Femur (tissue), 1 donor: Measurements from ENCODE around the gene VAX1.
"Not testable (repeated sequence)": the region's sequence is repeated elsewhere in the genome, so short reads cannot be mapped to it uniquely, and the experiment has no call there.

ENCODE experiments used
- DNase-seq: peaks from one replicate; pipeline ENCODE4 v3.0.0-alpha.2; 2017

VAX1 gene

GRCh38 chr10:117134306-117135025 is 3.6 kb downstream of the VAX1 start:
- DNase-seq = no peak

GRCh38 chr10:117134056-117134305 is 4.1 kb downstream of the VAX1 start:
- no peak for DNase-seq

- no peak for DNase-seq
Observed at GRCh38 chr10:117133273-117134055, 4.6 kb downstream of the VAX1 start.

DNA sequence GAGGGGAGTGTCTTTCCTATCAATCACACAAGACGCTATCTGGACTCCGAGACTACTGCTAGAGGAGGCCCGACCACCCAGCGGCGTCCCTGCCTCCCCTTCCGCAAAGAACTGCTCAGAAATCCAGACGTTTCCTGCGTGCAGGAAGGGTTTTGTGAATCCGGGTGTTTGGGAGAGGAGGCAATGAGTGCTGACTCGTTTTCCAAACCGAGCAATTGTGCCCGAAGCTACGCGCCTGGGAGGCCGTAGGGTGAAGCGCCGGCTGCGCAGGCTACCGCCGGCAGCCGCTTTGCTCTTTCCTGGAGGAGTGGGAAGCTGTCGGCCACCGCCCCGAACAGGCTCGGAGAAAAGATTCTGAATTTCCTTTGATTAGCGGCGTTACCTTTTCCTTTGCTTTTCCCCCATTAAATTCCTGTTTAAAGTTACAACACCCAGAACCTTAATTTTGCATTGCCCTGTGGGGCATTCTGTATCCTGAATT is 5.3 kb downstream of the VAX1 start:
- DNase-seq = no peak

DNA sequence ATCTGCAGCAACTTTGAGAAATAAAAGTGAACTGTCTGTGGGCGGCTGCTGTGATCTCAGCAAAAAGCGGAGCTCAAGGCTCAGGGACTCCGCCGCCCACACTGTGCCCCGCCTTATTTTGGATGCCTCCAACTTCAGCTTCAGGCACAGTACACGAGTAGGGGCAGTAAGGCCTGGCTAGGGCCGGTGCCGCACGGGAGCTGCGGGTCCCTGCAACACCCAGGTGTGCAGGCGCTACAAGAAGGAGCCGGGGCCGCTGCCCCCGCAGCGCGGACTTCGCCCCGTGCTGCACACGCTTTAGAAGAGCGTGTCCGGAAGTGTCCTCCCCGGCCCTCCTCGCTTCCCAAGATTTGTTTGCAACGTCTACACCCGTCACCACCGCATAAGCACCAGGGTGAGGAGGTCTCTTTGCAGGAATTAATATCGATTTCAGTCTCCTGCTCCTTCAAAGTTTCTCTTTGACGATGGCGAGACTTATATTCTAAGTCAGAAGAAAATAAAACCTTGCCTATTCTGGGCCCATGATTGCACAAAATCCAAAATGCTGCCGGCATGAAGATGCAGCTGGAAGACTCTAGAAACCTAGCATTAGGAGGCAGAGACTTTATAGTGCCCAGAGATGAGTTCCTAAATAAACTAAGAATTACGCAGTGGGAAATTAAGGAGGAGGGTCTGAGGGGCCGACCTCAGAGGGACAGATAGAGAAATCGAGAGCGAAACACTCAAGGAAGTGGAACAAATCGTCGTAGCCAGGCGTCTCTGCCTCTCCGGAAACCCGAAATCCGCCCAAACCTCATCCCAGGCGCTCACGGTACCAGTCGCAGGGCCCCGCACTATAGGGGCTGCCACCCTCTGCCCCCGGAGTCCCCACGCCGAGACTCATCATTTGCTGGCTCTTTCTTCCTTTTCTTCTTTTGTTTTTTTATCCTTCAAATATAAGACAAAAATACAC is 6.4 kb downstream of the VAX1 start:
- no peak for DNase-seq

DNA sequence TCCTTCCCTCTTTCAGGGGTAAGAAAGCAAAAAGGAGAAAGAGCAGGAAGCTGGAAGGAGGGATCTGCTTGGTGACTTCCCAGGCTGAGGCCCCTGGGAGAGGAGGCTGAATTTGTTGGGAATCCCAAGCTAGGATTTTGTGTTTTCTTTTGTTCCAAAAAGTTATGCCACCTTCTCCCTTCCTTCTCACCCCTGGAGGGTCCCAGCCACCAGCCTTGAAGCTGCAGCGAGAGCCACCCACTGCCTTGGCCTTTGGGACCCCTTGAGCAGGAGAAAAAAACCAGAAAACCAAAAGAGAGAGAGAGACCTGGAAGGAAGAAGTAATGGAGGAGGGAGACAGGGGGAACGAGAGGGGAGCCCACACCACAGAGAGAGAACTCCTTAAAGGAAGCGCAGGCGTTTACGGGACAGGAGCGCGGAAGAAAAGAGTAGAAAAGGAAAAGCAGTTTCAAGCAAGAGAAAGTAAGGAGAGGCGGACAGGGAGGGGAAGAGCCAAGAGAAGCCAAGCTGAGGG is 7.2 kb downstream of the VAX1 start:
- DNase-seq = no peak

GRCh38 chr10:117130346-117130745 is 7.7 kb downstream of the VAX1 start:
- no peak for DNase-seq

DNA sequence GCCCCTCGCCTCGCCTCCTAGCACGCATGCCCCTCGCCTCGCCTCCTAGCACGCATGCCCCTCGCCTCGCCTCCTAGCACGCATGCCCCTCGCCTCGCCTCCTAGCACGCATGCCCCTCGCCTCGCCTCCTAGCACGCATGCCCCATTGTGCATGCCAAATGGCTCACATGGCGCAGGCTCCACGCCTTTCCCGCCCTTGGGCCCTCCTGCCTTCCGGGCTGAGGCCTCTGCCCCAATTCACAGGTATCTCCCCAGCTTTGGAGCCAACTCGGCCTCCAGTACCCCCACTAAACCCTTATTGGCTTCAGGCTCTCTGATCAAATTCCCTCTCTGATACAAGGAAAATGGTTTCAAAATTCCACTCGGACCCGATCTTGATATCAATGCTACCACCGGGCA is 11.4 kb downstream of the VAX1 start:
- not testable (repeated sequence) for DNase-seq

DNA sequence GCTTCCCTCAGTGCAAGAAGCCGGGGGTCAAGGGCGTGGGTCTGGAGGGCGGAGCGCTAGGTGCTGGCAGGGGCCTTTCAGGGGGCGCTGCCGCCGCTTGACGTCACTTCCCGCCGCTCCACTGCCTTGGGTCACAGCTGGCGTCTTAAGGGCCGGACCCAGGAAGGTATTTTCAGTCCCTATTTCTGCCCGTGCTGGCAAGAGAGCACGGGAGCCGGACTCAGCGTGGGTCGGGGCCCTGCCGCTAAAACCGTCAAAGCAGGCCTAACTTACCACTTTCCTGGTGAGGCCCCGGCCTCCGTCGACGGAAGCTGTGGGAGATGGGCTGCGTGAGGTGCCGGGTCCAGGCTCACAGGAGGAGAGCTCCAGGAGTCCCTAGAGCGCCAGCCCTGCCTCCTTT is 12.0 kb downstream of the VAX1 start:
- no peak for DNase-seq

DNA sequence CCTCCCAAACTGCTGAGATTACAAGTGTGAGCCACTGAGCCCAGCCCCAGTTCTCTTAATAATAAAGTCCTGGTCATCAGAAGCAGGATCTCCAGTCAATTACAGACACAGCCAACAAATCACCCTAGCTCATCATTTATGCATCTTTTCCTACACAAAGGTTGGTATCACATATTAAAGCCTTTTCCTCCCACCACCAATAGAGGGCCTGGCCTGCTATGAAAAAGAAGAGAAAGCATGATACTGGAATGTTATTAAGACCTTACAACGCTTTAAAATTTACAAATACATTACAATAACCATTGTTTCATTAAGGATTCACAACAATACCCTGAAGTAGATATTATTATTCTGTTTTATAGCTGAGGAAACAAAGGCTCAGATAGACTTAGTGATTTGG is 25.9 kb downstream of the VAX1 start:
- DNase-seq = no peak

DNA sequence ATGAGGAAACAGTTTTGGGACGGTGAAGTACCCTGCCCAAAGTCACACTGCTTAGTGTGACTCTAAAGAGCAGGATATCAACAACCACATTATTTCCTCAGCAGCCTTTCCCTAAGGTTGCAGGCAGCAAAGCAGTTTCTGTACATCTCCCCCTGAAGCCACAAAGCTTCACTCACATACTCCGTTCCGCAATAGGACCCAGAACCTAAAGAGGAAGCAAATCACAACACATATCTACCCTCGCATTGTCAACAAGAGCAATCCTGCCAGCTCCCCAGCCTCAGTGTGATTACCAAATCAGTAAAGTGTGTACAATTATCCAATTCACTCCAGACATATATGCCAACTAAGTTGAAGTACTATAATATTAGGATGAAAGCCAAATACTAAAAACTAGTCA is 30.8 kb downstream of the VAX1 start:
- no peak for DNase-seq

DNA sequence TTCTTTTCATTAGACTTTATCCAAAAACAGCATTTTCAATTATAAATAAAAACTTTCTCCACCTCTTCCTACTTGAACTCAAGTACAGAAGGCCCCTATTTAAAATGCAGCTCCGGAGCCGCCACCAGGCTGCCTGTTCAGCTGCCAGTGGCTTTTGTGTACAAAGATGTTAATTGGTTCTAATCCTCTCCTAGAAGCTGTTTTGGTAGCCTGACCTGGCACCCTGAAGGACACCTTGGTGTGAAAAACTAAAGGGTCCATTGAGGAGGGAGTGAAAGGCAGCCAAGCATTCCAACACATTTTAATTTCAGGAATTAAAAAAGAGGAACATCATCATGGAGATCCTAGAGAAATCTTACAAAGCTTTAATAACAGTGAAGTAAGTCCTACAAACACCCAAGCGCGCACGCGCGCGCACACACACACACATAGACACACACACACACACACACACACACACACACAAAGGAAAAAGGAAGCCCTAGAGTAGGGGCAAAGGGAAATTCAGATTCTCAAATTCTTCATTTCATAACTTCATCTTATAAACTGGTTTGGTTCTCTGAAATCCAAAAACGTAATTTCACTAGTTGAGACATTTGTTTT is 41.4 kb downstream of the VAX1 start:
- no peak for DNase-seq

- DNase-seq = no peak
Observed at GRCh38 chr10:117094856-117095255, 43.2 kb downstream of the VAX1 start.

GRCh38 chr10:117092386-117092785 is 45.7 kb downstream of the VAX1 start:
- no peak for DNase-seq

GRCh38 chr10:117090834-117091233 is 47.2 kb downstream of the VAX1 start:
- no peak for DNase-seq

- DNase-seq = no peak
Observed at GRCh38 chr10:117087521-117087920, 50.5 kb downstream of the VAX1 start.

- no peak for DNase-seq
Observed at GRCh38 chr10:117086546-117086945, 51.5 kb downstream of the VAX1 start.

DNA sequence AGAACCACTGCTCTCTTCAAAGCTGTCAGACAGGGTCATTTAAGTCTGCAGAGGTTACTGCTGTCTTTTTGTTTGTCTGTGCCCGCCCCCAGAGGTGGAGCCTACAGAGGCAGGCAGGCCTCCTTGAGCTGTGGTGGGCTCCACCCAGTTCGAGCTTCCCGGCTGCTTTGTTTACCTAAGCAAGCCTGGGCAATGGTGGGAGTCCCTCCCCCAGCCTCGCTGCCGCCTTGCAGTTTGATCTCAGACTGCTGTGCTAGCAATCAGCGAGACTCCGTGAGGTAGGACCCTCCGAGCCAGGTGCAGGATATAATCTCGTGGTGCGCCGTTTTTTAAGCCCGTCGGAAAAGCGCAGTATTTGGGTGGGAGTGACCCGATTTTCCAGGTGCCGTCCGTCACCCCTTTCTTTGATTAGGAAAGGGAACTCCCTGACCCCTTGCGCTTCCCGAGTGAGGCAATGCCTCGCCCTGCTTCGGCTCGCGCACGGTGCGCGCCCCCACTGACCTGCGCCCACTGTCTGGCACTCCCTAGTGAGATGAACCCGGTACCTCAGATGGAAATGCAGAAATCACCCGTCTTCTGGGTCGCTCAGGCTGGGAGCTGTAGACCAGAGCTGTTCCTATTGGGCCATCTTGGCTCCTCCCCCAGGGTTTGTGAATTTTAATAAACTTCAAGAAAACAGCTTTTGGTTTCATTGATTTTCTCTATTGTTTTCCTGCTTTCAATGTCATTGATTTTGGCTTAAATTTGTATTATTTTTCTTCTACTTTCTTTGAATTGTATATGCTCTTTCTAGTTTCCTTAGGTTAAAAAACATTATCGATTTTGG is 53.4 kb downstream of the VAX1 start:
- DNase-seq = not testable (repeated sequence)
